Right atrium auricular region (tissue), 2 donors: ENCODE measurements around the gene PLEKHM1. TPM values are rescaled to one million over a fixed set of nuclear protein-coding genes. Genes with fewer than 3 reads are reported as not detected.
A peak's percentile ranks its signal among the peaks of the same experiment; 100 is the strongest.
"Not testable (repeated sequence)": the region's sequence is repeated elsewhere in the genome, so short reads cannot be mapped to it uniquely, and the experiment has no call there.

Experiments
- DNase-seq: peaks from one replicate; pipeline ENCODE4 v3.0.0-alpha.2; 2019; ENCODE audit warnings: low spot score
- H3K27ac ChIP-seq, 2 donors: fragments of 200-600 bp; sonication (generic); 1 replicate in 1 of 2; 2 replicates in 1 of 2; pipeline ENCODE4 v1.5.1; 2016 to 2019
- H3K27me3 ChIP-seq, 2 donors: fragments of 200-600 bp; sonication (generic); one replicate each; pipeline versions ENCODE4 v1.5.1 to v1.6.0; 2017 to 2019
- H3K36me3 ChIP-seq: fragments of 200-600 bp; sonication (generic); one replicate; pipeline ENCODE4 v1.5.1; 2016
- H3K4me1 ChIP-seq, 2 donors: fragments of 200-600 bp; sonication (generic); one replicate each; pipeline versions ENCODE4 v1.5.1 to v1.6.0; 2017 to 2019
- H3K4me3 ChIP-seq, 2 donors: fragments of 200-600 bp; sonication (generic); 1 replicate in 1 of 2; 2 replicates in 1 of 2; pipeline ENCODE4 v1.5.1; 2017 to 2019; ENCODE audit warnings: mild to moderate bottlenecking in 1 of 2, moderate library complexity in 1 of 2
- H3K9me3 ChIP-seq, 2 donors: fragments of 200-600 bp; sonication (generic); one replicate each; pipeline ENCODE4 v1.5.1; 2019
- total RNA-seq, 2 donors: library from RNA; depleted of rRNA; stranded (reverse); fragments of >200 nt; gene quantifications; one replicate each; pipeline ENCODE4 v1.1.0, GENCODE V29; 2016
- TF ChIP-seq, protein P1 (sequence below), 2 donors: fragments of 200-600 bp; sonication (generic); IDR thresholded peaks; one replicate each; pipeline ENCODE4 v1.5.1; 2019; ENCODE audit warnings: antibody characterized with exemption in 2 of 2

Gene PLEKHM1
- total RNA-seq, result 10 to 100 TPM; 26.9 to 46.1 TPM

DNA sequence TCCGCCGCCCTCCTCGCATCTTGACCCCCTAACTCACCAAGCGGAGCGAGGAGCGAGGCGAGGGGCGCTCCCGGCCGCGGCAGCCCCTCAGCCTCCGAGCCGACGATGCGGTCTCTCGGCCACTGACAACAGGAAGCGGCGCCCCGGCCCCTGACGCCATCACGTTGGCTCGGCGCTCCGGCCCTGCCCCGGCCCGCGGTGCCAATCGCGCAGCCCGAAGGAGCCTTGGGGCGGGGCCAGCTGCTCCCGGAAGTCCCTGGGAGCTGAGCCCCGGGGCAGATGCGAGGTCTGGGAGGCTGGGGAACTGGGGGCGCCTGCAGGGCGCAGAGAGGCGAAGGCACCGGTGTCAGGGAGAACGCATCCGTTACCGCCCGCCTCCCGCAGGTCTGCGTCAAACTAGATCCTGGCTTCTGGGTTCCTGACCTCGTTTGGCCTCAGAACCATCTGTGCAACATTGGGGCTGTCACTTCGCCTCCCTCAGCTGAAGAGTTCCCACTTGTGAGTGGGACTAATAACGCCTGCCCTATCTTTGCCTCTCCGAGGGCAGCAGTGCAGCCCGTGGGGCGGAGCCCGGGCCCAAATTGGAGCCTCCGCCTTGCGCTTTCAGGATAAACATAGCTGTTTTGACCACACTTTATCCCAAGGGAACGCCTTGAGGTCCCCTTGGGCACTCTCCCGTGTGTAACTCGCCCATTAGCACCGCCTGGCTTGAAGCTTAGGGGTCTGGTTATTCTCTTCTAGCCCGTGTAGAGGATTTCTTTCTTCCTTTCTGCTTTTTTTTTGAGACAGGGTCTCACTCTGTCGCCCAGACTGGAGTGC lies at the start of gene PLEKHM1:
PLEKHM1 (minus strand) TSS at position 107 of the 819 bp plus-strand sequence. CDS start 8,237 bp downstream, outside the sequence.
- H3K9me3 ChIP-seq, H3K27me3 ChIP-seq, H3K36me3 ChIP-seq: not testable (repeated sequence)
- H3K4me1 ChIP-seq, result peaks cover 0 to 28% of the 10 kb centered on the region in 2 donors
- peak within 1 kb of the TSS; percentile 86 to 95 for H3K27ac ChIP-seq
- H3K4me3 ChIP-seq, result peak within 1 kb of the TSS; percentile 70 to 75
- DNase-seq, result peak; percentile 89

GRCh38 chr17:45538168-45538567 lies 47.6 kb upstream of the PLEKHM1 start:
- H3K4me1 ChIP-seq, H3K27me3 ChIP-seq, H3K9me3 ChIP-seq, DNase-seq, H3K4me3 ChIP-seq, H3K36me3 ChIP-seq, H3K27ac ChIP-seq: not testable (repeated sequence)

DNA sequence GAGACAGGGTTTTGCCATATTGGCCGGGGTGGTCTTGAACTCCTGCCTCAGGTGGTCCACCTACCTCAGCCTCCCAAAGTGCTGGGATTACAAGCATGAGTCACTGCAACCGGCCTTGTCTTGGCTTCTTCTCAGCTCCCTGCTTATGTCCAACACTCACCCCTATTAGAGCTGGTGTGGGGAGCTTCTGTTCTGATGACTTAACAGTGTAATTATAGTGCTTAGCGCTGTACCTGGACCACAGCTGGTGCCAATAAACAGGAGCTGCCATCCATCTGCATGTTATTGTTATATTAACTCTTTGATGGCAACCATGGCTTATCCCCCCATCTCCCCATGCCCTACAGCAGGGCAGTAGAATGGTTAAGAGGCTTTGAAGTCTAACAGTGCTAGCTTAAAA lies 15.6 kb upstream of the PLEKHM1 start:
- not testable (repeated sequence) for H3K27ac ChIP-seq, H3K36me3 ChIP-seq, H3K9me3 ChIP-seq, H3K4me1 ChIP-seq, H3K4me3 ChIP-seq, H3K27me3 ChIP-seq, DNase-seq

- not testable (repeated sequence) for H3K27ac ChIP-seq, H3K27me3 ChIP-seq, H3K4me3 ChIP-seq, H3K4me1 ChIP-seq, DNase-seq, H3K36me3 ChIP-seq, H3K9me3 ChIP-seq
These were observed 14.7 kb upstream of the PLEKHM1 start for GRCh38 chr17:45505183-45505582.

DNA sequence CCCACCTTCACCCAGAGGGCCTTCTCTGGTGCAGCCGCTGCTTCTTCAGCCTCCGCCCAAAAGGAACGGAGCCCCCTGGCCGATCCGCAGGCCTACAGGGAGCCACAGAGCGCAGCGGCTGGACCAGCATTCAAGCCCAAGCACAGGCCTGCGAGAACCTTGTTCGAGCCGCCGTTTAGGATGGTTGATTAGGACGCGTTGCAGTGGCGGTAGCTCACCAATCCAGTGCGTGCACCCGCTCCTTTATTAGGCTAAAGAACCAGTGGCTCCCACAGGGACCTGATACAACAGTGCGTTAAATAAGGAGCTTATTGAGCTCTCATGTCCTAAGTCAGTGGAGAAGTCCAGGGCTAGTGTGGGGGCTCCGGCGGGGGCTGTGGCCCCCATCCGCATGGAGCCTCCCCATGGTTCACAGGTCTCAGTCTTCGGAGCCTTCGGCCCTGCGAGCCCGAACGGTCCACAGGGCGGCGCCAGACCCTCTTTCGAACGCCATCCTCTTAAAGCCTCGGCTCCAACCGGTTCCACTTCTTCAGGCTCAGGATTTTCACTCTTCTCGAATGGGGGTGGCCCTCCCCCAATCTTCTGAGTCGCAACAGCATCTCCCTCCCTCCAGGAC lies 10.7 kb upstream of the PLEKHM1 start:
- TF ChIP-seq, protein P1, sequence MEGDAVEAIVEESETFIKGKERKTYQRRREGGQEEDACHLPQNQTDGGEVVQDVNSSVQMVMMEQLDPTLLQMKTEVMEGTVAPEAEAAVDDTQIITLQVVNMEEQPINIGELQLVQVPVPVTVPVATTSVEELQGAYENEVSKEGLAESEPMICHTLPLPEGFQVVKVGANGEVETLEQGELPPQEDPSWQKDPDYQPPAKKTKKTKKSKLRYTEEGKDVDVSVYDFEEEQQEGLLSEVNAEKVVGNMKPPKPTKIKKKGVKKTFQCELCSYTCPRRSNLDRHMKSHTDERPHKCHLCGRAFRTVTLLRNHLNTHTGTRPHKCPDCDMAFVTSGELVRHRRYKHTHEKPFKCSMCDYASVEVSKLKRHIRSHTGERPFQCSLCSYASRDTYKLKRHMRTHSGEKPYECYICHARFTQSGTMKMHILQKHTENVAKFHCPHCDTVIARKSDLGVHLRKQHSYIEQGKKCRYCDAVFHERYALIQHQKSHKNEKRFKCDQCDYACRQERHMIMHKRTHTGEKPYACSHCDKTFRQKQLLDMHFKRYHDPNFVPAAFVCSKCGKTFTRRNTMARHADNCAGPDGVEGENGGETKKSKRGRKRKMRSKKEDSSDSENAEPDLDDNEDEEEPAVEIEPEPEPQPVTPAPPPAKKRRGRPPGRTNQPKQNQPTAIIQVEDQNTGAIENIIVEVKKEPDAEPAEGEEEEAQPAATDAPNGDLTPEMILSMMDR (IDR thresholded peaks at IDR 0.05), result peak in 1 of 2 donors; percentile 46
- DNase-seq, H3K27ac ChIP-seq, H3K4me1 ChIP-seq, H3K36me3 ChIP-seq, H3K27me3 ChIP-seq, H3K9me3 ChIP-seq, H3K4me3 ChIP-seq: not testable (repeated sequence)

- H3K27ac ChIP-seq, result not testable (repeated sequence)
These were observed 10.0 kb upstream of the PLEKHM1 start for GRCh38 chr17:45500478-45500877.

DNA sequence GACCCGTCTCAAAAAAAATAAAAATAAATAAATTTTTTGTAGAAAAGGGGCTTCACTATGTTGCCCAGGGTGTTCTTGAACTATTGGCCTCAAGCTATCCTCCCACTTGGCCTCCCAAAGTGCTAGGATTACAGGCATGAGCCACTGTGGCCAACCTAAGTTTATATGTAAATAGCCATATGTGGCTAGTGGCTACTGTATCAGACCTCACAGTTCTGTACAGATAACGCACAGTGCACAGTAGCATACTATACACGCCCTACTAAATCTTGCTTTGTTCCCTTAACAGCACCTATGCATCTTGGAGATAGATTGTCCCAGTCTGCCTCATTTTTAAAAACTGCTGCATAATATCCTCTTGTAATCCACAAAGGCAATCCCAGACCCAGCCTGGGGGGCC lies 8.7 kb upstream of the PLEKHM1 start:
- not testable (repeated sequence) for H3K4me1 ChIP-seq, H3K27ac ChIP-seq, H3K9me3 ChIP-seq, DNase-seq, H3K27me3 ChIP-seq, H3K36me3 ChIP-seq, H3K4me3 ChIP-seq

More at GRCh38 chr17:45500478-45500877, 10.0 kb upstream of the PLEKHM1 start:
- H3K4me3 ChIP-seq, H3K27me3 ChIP-seq, H3K4me1 ChIP-seq, H3K9me3 ChIP-seq, DNase-seq, H3K36me3 ChIP-seq: not testable (repeated sequence)

DNA sequence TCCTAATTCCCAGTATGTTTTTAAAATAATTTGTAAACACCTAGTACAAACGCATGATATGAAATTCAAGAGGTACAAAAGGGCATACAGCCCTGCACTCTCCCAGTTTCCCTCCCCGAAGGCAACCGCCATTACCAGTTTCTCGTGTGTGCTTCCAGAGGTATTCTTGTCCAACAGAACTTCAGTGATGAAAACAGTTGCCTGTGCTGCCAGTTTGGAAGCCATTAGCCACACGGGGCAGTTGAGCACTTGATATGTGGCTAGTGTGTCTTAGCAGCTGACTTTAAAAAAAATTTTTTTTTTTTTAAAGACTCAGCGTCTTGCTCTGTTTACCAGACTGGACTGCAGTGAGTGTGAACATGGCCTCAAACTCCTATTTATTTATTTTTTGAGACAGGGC lies 7.9 kb upstream of the PLEKHM1 start:
- H3K36me3 ChIP-seq, H3K4me1 ChIP-seq, H3K4me3 ChIP-seq, H3K27ac ChIP-seq, DNase-seq, H3K9me3 ChIP-seq, H3K27me3 ChIP-seq: not testable (repeated sequence)

DNA sequence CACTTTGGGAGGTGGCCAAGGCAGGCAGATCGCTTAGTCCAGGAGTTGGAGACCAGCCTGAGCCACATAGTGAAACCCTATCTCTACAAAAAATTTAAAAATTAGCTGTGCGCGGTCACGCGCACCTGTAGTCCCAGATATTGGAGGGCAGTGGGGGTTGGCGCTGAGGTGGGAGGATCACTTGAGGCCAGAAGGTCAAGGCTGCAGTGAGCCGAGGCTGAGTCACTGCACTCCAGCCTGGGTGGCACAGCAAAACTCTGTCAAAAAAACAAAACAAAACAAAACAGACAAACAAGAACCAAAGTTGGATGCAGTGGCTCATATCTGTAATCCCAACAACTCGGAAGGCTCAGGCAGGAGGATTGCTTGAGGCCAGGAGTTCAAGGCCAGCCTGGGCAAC lies 6.9 kb upstream of the PLEKHM1 start:
- not testable (repeated sequence) for H3K4me1 ChIP-seq, H3K4me3 ChIP-seq, DNase-seq, H3K27me3 ChIP-seq, H3K9me3 ChIP-seq, H3K27ac ChIP-seq, H3K36me3 ChIP-seq

GRCh38 chr17:45496507-45496906 lies 6.0 kb upstream of the PLEKHM1 start:
- H3K36me3 ChIP-seq, H3K9me3 ChIP-seq, H3K27me3 ChIP-seq, DNase-seq, H3K4me1 ChIP-seq, H3K27ac ChIP-seq, H3K4me3 ChIP-seq: not testable (repeated sequence)

GRCh38 chr17:45494556-45494955 lies 4.0 kb upstream of the PLEKHM1 start:
- not testable (repeated sequence) for H3K4me3 ChIP-seq, H3K9me3 ChIP-seq, H3K27ac ChIP-seq, H3K4me1 ChIP-seq, H3K36me3 ChIP-seq, H3K27me3 ChIP-seq, DNase-seq

- H3K27me3 ChIP-seq, H3K9me3 ChIP-seq, DNase-seq, H3K4me3 ChIP-seq, H3K27ac ChIP-seq, H3K36me3 ChIP-seq: not testable (repeated sequence)
- peaks cover 0 to 27% of the 10 kb centered on the region in 2 donors for H3K4me1 ChIP-seq
These were observed 1.6 kb upstream of the PLEKHM1 start for GRCh38 chr17:45492156-45492555.

- DNase-seq, H3K27me3 ChIP-seq, H3K9me3 ChIP-seq, H3K36me3 ChIP-seq: not testable (repeated sequence)
- Histone ChIP-seq H3K4me3 (peak overlapping the region; percentile 70 to 75), H3K27ac (peak overlapping the region; percentile 86 to 95), H3K4me1 (peaks cover 0 to 28% of the 10 kb centered on the region in 2 donors)
These were observed 323 bp downstream of the PLEKHM1 start for GRCh38 chr17:45490198-45490597.

DNA sequence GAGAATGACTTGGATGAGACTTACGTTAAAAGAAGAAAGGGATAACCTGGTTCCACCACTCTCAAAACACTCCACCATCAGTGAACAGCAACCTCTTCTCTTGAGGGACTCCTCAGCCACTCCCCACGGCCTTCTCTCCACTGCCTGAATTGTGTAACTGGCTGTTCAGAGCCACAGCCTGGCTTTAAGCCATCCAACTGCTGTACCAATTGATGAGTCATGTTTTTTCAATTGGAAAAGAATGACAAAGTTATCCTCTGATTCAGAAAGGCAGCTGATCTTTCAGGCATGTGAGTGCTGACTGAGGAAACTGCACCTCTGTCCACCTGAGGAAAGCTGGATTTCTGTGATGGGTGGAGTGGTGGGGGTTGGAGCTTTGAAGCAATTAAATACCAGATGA lies 2.8 kb downstream of the PLEKHM1 start:
- peak overlapping the region; percentile 69 to 85 for H3K27ac ChIP-seq

More for the DNA sequence above, 2.8 kb downstream of the PLEKHM1 start:
- not testable (repeated sequence) for H3K4me3 ChIP-seq, H3K36me3 ChIP-seq, H3K9me3 ChIP-seq, H3K27me3 ChIP-seq
- peak; percentile 95 for DNase-seq
- H3K4me1 ChIP-seq, result peaks cover 0 to 38% of the 10 kb centered on the region in 2 donors
